Cardiac septum (tissue), 1 donor: ENCODE results near the gene PABPN1. TPM values are rescaled to one million over a fixed set of nuclear protein-coding genes. Genes with fewer than 3 reads are reported as not detected.
A peak's percentile ranks its signal among the peaks of the same experiment; 100 is the strongest.
"Not testable (repeated sequence)": the region's sequence is repeated elsewhere in the genome, so short reads cannot be mapped to it uniquely, and the experiment has no call there.

ENCODE experiments used
- DNase-seq: peaks from one replicate; pipeline ENCODE4 v3.0.0-alpha.2; 2020; ENCODE audit warnings: low spot score
- intact Hi-C: fragments of 100-400 bp; cut with DNase I; formaldehyde crosslinking; loops from one replicate; pipeline ENCODE4 v1.14.0; 2022
- long read RNA-seq: library from polyadenylated mRNA; unstranded; transcript quantifications from one replicate; pipeline ENCODE4 v2.0.0, GENCODE V29; 2021
- total RNA-seq: library from RNA; stranded (reverse); fragmentation: NEBNext Ultra II Directional; extraction: Animal tissue kit (Norgen Biotek cat#: 25700); gene quantifications from one replicate; pipeline ENCODE4 v1.2.1, GENCODE V29; 2021
- donor health status: DM: no; HTN: no; CAD: no.

PABPN1 gene, protein sequence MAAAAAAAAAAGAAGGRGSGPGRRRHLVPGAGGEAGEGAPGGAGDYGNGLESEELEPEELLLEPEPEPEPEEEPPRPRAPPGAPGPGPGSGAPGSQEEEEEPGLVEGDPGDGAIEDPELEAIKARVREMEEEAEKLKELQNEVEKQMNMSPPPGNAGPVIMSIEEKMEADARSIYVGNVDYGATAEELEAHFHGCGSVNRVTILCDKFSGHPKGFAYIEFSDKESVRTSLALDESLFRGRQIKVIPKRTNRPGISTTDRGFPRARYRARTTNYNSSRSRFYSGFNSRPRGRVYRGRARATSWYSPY
- total RNA-seq = 82.9 TPM
- long read RNA-seq, transcript PABPN1-201 (7 exons, 2,001 nt) = major isoform, 101 of 149 reads
- long read RNA-seq, transcript PABPN1-202 (6 exons, 2,768 nt) = minor isoform, 8 of 149 reads
- long read RNA-seq, transcript PABPN1-207 (6 exons, 1,220 nt) = minor isoform, 9 of 149 reads
- long read RNA-seq, partial matches to known transcripts = 4 of 149 reads
- long read RNA-seq, other reads (novel, unspliced or antisense) = 25 of 149 reads

- DNase-seq = peak; percentile 99
- intact Hi-C loops = loop anchor here (2.0 kb wide), 2 partner anchors 14 to 148 kb away; partner anchors contain the start of genes BCL2L2 and NGDN
These were observed at the start of gene PABPN1 for GRCh38 chr14:23320584-23321571. TSS of gene PABPN1 (plus strand) at chr14:23321457. CDS start at chr14:23321470, 13 bp downstream.

DNA sequence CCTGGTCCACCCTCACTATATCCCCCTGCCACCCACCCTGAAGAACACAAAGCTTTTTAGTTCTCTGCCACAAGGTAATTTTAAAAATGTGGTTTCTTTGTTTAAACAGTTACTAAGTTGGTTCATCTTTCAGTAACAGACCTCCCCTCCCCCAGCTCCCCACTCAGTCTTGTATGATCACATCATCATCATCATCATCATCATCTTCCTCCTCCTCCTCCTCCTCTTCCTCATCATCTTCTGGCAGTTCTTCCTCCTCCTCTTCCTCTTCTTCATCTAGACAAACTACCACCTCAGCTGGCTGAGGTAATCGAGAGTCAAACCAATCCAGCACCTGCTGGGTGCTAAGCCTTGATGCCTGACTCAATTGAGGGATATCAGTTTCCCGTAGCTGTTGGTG is 45.8 kb upstream of the PABPN1 start:
- intact Hi-C loops = no loop called here
- no peak for DNase-seq

DNA sequence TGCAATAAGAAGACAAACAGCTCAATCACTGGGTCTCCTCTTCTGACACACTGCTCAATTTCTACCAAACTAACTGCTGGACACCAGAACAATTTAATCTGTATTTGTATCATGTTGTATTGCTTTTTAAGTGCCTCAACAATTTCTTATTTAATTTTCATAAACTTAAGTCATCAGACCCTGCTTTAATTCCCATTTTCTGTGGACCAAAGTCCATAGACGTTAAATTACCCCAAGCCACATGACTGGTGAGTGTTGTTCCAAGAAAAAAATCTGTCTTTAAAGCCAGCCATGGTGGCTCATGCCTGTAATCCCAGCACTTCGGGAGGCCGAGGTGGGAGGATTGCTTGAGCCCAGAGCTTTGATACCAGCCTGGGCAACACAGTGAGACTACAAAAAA is 44.1 kb upstream of the PABPN1 start:
- intact Hi-C loops = no loop called here
- DNase-seq = no peak

GRCh38 chr14:23277928-23278327 is 43.3 kb upstream of the PABPN1 start:
- DNase-seq, intact Hi-C loops: not testable (repeated sequence)

- intact Hi-C loops = no loop called here
- DNase-seq = no peak
These were observed 40.0 kb upstream of the PABPN1 start for GRCh38 chr14:23281247-23281646.

- intact Hi-C loops = no loop called here
These were observed 36.4 kb upstream of the PABPN1 start for GRCh38 chr14:23284654-23285529.

GRCh38 chr14:23285530-23286019 is 35.7 kb upstream of the PABPN1 start:
- no peak for DNase-seq
- intact Hi-C loops = loop anchor here (2.0 kb wide), 1 partner anchor 15 kb away; no protein-coding TSS in a partner anchor

More at GRCh38 chr14:23284654-23285529, 36.4 kb upstream of the PABPN1 start:
- no peak for DNase-seq

DNA sequence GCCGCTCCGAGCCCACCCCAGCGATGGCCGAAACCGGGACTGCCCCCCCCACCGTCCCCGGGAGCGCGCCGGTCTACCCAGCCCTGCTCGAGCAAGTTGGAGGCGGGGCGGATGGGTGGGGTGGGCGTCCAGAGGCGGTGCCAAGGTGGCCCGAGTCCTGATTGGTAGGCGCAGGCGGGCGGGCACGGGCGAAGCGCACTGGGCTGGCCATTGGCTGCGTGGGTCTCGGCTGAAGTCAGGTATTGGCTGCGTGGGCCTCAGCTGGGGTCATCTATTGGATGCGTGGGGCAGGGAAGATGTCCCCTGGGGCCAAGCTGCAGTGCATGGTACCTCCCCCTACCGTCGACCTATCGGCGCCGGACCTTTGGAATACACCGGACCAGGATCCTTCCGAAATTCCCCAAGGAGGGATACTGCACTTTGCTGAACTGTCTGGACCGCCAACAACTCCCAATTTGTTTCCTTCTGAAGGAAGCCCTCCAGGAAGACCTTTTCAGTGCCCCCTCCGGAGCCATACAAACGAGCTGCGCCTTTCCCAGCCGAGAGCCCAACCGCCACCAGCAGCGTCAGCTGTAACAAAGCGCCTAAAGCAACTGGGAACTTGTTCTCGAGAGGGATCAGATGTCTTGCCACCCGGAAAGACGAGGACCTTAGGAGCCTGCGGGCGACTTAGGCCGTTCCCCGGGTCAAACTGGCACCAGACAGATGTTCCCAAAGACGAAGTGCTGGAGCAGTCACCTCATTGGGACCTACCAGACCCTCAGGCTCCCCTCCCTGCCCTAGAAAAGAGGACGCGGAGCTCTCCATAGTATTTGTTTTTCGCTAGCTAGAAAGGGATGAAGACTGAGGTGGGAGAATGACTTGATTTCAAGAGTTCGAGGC is 35.0 kb upstream of the PABPN1 start, which contains the start of gene HOMEZ:
TSS of gene HOMEZ (minus strand) at position 113 of the 882 bp plus-strand sequence. CDS start 180 bp downstream, outside the sequence.
- peak; percentile 99 for DNase-seq
- intact Hi-C loops = loop anchor here (2.0 kb wide), 1 partner anchor 15 kb away; no protein-coding TSS in a partner anchor

DNA sequence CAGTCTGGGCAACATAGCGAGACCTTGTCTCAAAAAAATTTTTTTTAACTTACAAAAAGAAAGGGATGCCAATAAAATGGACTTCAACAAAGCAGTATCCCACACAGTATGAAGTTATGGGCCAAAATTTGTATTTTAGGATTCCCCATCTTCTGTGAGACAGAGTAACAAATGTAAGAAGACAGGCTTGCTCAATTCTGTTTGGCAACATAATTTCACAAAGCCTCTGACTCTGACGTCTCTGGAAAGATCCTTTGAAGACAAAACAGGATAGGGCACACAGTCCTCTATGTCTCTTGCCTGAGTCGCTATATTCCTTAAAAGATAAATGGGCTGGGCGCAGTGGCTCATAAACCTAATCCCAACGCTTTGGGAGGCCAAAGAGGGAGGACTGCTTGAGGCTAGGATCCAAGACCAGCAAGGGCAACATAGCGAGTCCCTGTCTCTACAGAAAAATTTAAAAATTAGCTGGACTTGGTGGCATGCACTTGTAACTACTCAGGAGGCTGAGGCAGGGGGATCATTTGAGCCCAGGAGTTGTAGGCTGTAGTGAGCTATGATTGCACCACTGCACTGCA is 34.3 kb upstream of the PABPN1 start:
- DNase-seq = no peak
- intact Hi-C loops = loop anchor here (2.0 kb wide), 1 partner anchor 14 kb away; no protein-coding TSS in a partner anchor

- intact Hi-C loops = no loop called here
- no peak for DNase-seq
These were observed 26.3 kb upstream of the PABPN1 start for GRCh38 chr14:23294734-23295561.

DNA sequence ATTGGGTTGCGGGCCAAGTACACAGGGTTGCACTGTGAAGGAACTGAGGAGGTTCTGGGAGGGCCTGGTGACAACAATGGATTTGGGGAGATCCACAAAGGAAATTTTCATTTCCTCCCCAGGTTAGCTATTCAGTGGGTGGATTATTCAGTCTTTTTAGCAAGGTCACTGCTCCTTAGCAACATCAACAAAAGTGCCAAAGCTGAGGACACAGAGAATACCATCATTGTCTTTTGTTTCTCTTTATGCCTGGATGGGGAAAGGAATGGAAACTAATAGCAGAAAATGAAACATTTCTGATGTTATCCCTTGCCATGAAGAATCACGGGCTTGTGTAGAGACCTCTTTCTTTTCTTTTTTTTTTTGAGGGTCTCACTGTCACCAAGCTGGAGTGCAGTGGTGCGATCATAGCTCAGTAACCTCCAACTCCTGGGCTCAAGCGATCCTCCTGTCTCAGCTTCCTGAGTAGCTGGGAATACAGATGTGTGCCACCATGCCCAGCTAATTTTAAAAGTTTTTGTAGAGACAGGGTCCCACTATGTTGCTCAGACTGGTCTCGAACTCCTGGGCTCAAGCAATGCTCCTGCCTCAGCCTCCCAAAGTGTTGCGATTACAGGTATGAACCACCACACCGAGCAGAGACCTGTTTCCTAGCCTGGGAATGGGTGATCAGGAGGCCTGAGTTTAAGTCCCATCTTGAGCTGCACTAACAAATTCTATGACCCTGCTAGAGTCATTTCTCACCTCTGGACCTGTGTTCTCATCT is 25.1 kb upstream of the PABPN1 start:
- DNase-seq = no peak
- intact Hi-C loops = no loop called here

GRCh38 chr14:23297096-23297495 is 24.2 kb upstream of the PABPN1 start:
- intact Hi-C loops = no loop called here
- no peak for DNase-seq

GRCh38 chr14:23297611-23298277 is 23.5 kb upstream of the PABPN1 start:
- DNase-seq = no peak
- intact Hi-C loops = no loop called here

GRCh38 chr14:23299211-23299957 is 21.9 kb upstream of the PABPN1 start:
- intact Hi-C loops = no loop called here

More at GRCh38 chr14:23299211-23299957, 21.9 kb upstream of the PABPN1 start:
- DNase-seq = no peak
